ENCODE data around the gene ACAD11.

The ACAD11 gene

GRCh38 chr3:132522353-132522752 is 137.3 kb downstream of the ACAD11 start:
- TF ChIP-seq CTCF (IDR thresholded peaks at IDR 0.05; ENCODE audit: low read depth, low read length, missing control alignments), result no peak
- no peak for DNase-seq (ENCODE audit: low read depth)
- in situ Hi-C loops (cut with HindIII; ENCODE audit: low sequenced_read_pairs), result loop anchor here (25.0 kb wide), 1 partner anchor 165 kb away; no protein-coding TSS in a partner anchor
- H3K4me3 ChIP-seq (ENCODE audit: low read depth, low read length), result no peak overlapping the region

DNA sequence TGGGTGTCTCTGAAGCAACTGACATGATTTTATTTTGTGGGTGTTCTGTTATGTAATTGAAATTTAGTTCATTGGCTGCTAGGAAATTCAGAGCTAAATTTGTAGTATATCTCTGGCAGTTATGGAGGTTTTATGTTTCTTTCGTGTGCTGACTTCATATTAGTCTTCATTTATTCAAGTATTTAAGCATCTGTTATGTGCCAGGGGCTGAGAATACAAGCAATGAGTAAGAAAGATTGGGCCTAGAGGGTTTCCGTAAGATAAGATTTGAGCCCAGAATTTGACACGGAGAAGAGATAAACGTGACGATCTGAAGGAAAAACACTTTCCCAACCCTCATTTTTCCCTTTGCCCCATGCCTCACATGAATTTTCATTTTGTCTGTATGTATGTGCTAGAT is 137.7 kb downstream of the ACAD11 start:
- in situ Hi-C loops (cut with HindIII; ENCODE audit: low sequenced_read_pairs), result loop anchor here (25.0 kb wide), 1 partner anchor 165 kb away; no protein-coding TSS in a partner anchor
- no peak for DNase-seq (ENCODE audit: low read depth)
- H3K4me3 ChIP-seq (ENCODE audit: low read depth, low read length), result no peak overlapping the region
- no peak for TF ChIP-seq CTCF (IDR thresholded peaks at IDR 0.05; ENCODE audit: low read depth, low read length, missing control alignments)

DNA sequence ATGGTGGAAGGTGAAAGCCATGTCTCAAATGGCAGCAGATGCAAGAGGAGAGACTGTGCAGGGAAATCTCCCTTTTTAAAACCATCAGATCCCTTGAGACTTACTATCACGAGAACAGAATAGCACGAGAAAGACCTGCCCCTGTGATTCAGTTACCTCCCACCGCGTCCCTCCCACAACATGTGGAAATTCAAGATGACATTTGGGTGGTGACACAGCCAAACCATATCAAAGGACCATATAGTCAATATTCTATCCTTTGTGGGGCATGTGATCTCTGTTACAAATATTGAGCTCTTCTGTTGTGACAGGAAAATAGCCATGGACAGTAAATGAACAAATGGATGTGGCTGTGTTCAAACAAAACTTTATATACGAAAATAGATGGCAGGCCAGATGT is 139.7 kb downstream of the ACAD11 start:
- no peak overlapping the region for H3K4me3 ChIP-seq (ENCODE audit: low read depth, low read length)
- DNase-seq (ENCODE audit: low read depth), result no peak
- no peak for TF ChIP-seq CTCF (IDR thresholded peaks at IDR 0.05; ENCODE audit: low read depth, low read length, missing control alignments)
- in situ Hi-C loops (cut with HindIII; ENCODE audit: low sequenced_read_pairs), result loop anchor here (25.0 kb wide), 1 partner anchor 167 kb away; no protein-coding TSS in a partner anchor

- no peak for DNase-seq (ENCODE audit: low read depth)
- H3K4me3 ChIP-seq (ENCODE audit: low read depth, low read length), result no peak overlapping the region
- no peak for TF ChIP-seq CTCF (IDR thresholded peaks at IDR 0.05; ENCODE audit: low read depth, low read length, missing control alignments)
- in situ Hi-C loops (cut with HindIII; ENCODE audit: low sequenced_read_pairs), result loop anchor here (25.0 kb wide), 1 partner anchor 170 kb away; no protein-coding TSS in a partner anchor
Observed at GRCh38 chr3:132517311-132517710, 142.3 kb downstream of the ACAD11 start.

GRCh38 chr3:132513057-132513456 is 146.6 kb downstream of the ACAD11 start:
- no peak overlapping the region for H3K4me3 ChIP-seq (ENCODE audit: low read depth, low read length)
- no peak for TF ChIP-seq CTCF (IDR thresholded peaks at IDR 0.05; ENCODE audit: low read depth, low read length, missing control alignments)
- in situ Hi-C loops (cut with HindIII; ENCODE audit: low sequenced_read_pairs), result loop anchor here (25.0 kb wide), 1 partner anchor 174 kb away; no protein-coding TSS in a partner anchor
- no peak for DNase-seq (ENCODE audit: low read depth)

DNA sequence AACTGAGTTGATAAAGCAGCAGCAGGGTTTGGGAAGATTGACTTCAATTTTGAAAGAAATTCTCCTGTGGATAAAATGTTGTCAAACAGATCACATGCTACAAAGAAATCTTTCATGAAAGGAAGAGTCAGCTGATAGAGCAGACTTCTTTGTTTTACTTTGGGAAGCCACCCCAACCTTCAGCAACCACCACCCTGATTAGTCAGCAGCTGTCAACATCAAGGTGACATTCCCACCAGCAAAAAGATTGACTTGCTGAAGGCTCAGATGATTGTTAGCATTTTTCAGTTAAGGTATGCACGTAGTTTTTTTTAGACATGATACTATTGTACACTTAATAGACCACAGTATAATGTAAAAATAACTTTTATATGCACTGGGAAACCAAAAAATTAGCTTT is 150.1 kb downstream of the ACAD11 start:
- in situ Hi-C loops (cut with HindIII; ENCODE audit: low sequenced_read_pairs), result loop anchor here (25.0 kb wide), 1 partner anchor 178 kb away; no protein-coding TSS in a partner anchor

More for the DNA sequence above, 150.1 kb downstream of the ACAD11 start:
- TF ChIP-seq CTCF (IDR thresholded peaks at IDR 0.05; ENCODE audit: low read depth, low read length, missing control alignments), result no peak
- no peak for DNase-seq (ENCODE audit: low read depth)
- H3K4me3 ChIP-seq (ENCODE audit: low read depth, low read length), result no peak overlapping the region

All from astrocyte of the cerebellum (primary cell).